Subcutaneous adipose tissue (tissue), 4 donors: Measurements from ENCODE around the gene PGD. TPM values are rescaled to one million over a fixed set of nuclear protein-coding genes. Genes with fewer than 3 reads are reported as not detected.

Source experiments
- CTCF ChIP-seq: fragments of 450-650 bp; IDR thresholded peaks from one replicate; pipeline ENCODE4 v1.5.1; 2016; ENCODE audit warnings: low read depth, mild to moderate bottlenecking, control low read depth, antibody characterized with exemption, moderate library complexity
- total RNA-seq, 4 donors: library from RNA; depleted of rRNA; stranded (reverse); fragments of >200 nt; gene quantifications; one replicate each; pipeline ENCODE4 v1.1.0, GENCODE V29; 2016

The PGD gene
- total RNA-seq, 4 donors from 2014 or later, result 252 to 387 (median 294) TPM

DNA sequence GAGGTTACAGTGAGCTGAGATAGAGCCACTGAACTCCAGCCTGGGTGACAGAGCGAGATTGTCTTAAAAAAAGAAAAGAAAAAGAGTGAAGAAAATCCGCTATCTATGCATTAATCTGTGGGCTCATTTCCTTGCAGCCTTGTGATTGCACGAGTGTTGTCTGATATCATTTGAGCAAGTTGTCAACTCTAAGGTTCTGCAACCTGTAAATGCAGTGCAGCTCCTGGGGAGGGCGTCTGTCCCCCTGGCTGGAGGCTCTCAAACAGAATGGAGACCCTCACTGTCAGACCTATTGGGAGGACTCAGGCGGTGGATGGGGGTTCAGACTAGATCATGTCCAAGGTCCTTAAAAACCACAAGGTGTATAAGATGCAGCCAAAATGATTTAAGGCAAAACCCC lies 57.2 kb downstream of the PGD start:
- TF ChIP-seq CTCF, result no peak

- no peak for TF ChIP-seq CTCF
Observed at GRCh38 chr1:10456661-10457060, 57.8 kb downstream of the PGD start.

- no peak for TF ChIP-seq CTCF
Observed at GRCh38 chr1:10457875-10458274, 59.0 kb downstream of the PGD start.

DNA sequence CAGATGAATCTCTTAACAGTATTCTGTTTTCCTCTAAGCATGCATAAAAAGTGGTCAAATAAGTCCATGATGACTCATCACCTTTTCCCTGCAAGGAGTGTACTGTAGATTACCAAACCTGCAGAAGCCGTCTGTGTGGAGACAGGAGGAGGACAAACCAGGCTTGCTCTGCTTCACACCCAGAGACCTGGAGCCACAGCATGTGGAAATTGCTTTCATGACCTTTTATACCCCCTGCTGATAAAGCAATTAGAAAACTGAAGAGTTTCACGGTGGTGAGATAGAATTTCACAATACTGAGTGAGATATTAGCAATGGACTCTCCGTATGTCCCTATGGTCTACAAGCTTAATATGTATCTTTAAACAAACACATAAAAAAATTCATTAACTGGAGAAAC lies 60.3 kb downstream of the PGD start:
- no peak for TF ChIP-seq CTCF

- no peak for TF ChIP-seq CTCF
Observed at GRCh38 chr1:10467078-10467477, 68.2 kb downstream of the PGD start.

GRCh38 chr1:10470043-10470442 lies 71.2 kb downstream of the PGD start:
- TF ChIP-seq CTCF, result no peak

Other genes with a start within 250 kb of the PGD start
- gene KIF1B, start 188.5 kb upstream of the PGD start, total RNA-seq, result 10 to 100 TPM; 46.7 to 61.8 (median 51.4) TPM
- gene CENPS, start 31.4 kb downstream of the PGD start, total RNA-seq, result 10 to 100 TPM in 1 of 4 donors, 1 to 10 TPM in 3; 3.3 to 11.9 (median 4.7) TPM
- not detected for gene CORT, start 51.0 kb downstream of the PGD start, total RNA-seq
- gene DFFA, start 73.5 kb downstream of the PGD start, total RNA-seq, result 10 to 100 TPM; 15.2 to 18.3 (median 15.4) TPM
- gene PEX14, start 75.9 kb downstream of the PGD start, total RNA-seq, result 10 to 100 TPM; 10.0 to 20.2 (median 12.6) TPM